Suprapubic skin (tissue), 4 donors: Measurements from ENCODE around the gene RPH3AL. TPM values are rescaled to one million over a fixed set of nuclear protein-coding genes. Genes with fewer than 3 reads are reported as not detected.
"Not testable (repeated sequence)": the region's sequence is repeated elsewhere in the genome, so short reads cannot be mapped to it uniquely, and the experiment has no call there.

Experiments
- DNase-seq, 2 donors: peaks; one replicate each; pipeline ENCODE4 v3.0.0-alpha.2; 2019; ENCODE audit warnings: low spot score in 2 of 2
- H3K27ac ChIP-seq: fragments of 200-600 bp; sonication (generic); one replicate; pipeline ENCODE4 v1.5.1; 2019
- H3K27me3 ChIP-seq: fragments of 200-600 bp; sonication (generic); one replicate; pipeline ENCODE4 v1.5.1; 2019
- H3K36me3 ChIP-seq: fragments of 200-600 bp; sonication (generic); one replicate; pipeline ENCODE4 v1.5.1; 2019
- H3K4me1 ChIP-seq: fragments of 200-600 bp; sonication (generic); one replicate; pipeline ENCODE4 v1.5.1; 2019
- H3K4me3 ChIP-seq: fragments of 200-600 bp; sonication (generic); one replicate; pipeline ENCODE4 v1.5.1; 2019; ENCODE audit warnings: mild to moderate bottlenecking
- H3K9me3 ChIP-seq: fragments of 200-600 bp; sonication (generic); one replicate; pipeline ENCODE4 v1.5.1; 2019
- EP300 ChIP-seq: sonication (generic); formaldehyde crosslinking; IDR thresholded peaks from one replicate; pipeline ENCODE4 v1.6.1; 2017; ENCODE audit warnings: antibody characterized with exemption
- POLR2A ChIP-seq, 2 donors: fragments of 450-650 bp; IDR thresholded peaks; one replicate each; pipeline ENCODE4 v1.6.1; 2017; ENCODE audit warnings: antibody characterized with exemption in 2 of 2, mild to moderate bottlenecking in 2 of 2, moderate library complexity in 2 of 2
- POLR2AphosphoS5 ChIP-seq, 3 donors: sonication (generic); formaldehyde crosslinking; IDR thresholded peaks; one replicate each; pipeline ENCODE4 v1.6.1; 2017; ENCODE audit warnings: antibody characterized with exemption in 3 of 3
- WGBS: methylation state at CpG from one replicate; pipeline ENCODE4 v1.1.5; 2018; 5-methylcytosine and 5-hydroxymethylcytosine counted together
- total RNA-seq, 4 donors: library from RNA; depleted of rRNA; stranded (reverse); fragments of >200 nt; gene quantifications; one replicate each; pipeline ENCODE4 v1.1.0, GENCODE V29; 2016
- TF ChIP-seq, protein P1 (sequence below), 2 donors: fragments of 200-600 bp in 1 of 2; fragments of 450-650 bp in 1 of 2; sonication (generic) in 1 of 2; IDR thresholded peaks; one replicate each; pipeline ENCODE4 v1.5.1; 2016 to 2019; ENCODE audit warnings: antibody characterized with exemption in 2 of 2, mild to moderate bottlenecking in 1 of 2, moderate library complexity in 1 of 2

RPH3AL gene
- total RNA-seq, 4 donors from 2014 or later: 1.7 to 39.5 (median 10.9) TPM

DNA sequence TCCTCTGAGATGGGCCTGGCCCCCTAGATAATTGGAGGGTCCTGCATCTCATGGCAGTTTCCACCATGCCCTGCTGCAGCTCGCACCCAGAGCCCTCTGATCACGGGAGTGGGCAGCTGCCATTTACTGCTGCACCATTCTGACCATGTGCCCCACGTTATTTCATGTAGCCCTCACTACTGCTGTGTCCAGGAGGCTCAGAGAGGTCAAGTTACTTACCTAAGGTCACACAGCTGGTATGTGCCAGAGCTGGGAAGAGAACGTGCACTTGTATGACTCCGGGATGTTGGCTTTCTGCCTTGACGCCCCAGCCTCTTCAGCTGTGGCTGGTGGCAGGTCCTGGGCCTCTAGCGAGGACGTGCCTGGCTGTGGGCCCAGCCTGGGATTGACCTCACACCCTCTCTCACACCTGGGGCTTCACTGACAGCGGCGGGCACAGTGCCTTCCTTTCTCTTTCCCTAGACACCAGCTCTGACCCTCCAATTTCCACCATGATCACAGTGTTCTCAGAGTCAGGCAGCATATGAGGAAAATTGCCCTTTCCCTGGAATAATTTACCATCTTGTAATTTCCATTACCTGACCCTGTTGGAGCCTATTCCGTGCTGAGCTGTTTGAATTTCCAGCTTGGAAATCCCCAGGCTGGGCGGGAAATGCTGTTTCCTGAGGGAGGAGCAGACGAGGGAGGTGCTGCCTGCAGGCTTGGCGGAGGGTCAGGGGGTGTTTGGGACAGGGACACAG is 152.6 kb downstream of the RPH3AL start:
- no peaks in the 10 kb centered on the region for H3K9me3 ChIP-seq
- H3K36me3 ChIP-seq: no peaks in the 10 kb centered on the region
- 20% methylated on average over 14 of the region's 14 CpGs for WGBS
- H3K27me3 ChIP-seq: peaks cover 21% of the 10 kb centered on the region
- no peaks in the 10 kb centered on the region for H3K4me1 ChIP-seq
- TF ChIP-seq POLR2A (IDR thresholded peaks at IDR 0.05) (no peak), POLR2AphosphoS5 (IDR thresholded peaks at IDR 0.05) (no peak)
- TF ChIP-seq, protein P1, sequence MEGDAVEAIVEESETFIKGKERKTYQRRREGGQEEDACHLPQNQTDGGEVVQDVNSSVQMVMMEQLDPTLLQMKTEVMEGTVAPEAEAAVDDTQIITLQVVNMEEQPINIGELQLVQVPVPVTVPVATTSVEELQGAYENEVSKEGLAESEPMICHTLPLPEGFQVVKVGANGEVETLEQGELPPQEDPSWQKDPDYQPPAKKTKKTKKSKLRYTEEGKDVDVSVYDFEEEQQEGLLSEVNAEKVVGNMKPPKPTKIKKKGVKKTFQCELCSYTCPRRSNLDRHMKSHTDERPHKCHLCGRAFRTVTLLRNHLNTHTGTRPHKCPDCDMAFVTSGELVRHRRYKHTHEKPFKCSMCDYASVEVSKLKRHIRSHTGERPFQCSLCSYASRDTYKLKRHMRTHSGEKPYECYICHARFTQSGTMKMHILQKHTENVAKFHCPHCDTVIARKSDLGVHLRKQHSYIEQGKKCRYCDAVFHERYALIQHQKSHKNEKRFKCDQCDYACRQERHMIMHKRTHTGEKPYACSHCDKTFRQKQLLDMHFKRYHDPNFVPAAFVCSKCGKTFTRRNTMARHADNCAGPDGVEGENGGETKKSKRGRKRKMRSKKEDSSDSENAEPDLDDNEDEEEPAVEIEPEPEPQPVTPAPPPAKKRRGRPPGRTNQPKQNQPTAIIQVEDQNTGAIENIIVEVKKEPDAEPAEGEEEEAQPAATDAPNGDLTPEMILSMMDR (IDR thresholded peaks at IDR 0.05): no peak
- no peak overlapping the region for H3K27ac ChIP-seq
- DNase-seq: no peak
- no peak overlapping the region for H3K4me3 ChIP-seq

DNA sequence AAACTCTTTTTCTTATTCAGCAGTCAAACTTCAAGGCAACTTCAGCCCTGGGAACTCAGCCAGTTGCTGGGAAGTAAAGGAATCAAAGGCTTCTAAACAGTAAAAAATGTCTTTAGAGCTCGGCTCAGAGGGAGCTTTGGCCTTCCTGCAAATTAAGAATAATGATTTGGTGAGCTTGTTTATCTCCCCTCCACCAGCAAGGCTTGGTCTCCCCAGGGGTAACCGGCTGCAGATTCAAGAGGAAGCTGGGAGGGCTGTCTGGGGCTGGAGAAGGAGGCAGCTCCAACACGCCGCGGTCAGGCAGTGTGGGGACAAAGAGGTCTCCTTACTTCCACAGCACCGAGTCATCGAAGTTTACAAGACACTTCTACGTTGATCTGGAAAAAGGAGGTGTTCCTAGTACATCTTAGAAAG is 153.4 kb downstream of the RPH3AL start:
- Histone ChIP-seq H3K27ac (no peak overlapping the region), H3K9me3 (no peaks in the 10 kb centered on the region)

DNA sequence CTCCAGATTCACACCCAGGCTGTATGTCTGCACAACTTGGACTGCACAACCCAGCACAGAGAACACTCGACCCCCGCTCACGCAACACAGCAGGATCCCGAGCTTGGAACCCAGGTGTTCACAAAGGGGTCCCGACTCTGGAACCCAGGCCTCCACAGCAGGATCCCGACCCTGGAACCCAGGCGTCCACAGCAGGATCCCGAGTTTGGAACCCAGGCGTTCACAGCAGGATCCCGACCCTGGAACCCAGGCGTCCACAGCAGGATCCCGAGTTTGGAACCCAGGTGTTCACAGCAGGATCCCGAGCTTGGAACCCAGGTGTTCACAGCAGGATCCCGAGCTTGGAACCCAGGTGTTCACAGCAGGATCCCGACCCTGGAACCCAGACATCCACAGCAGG is 154.4 kb downstream of the RPH3AL start:
- H3K36me3 ChIP-seq, H3K4me3 ChIP-seq, H3K4me1 ChIP-seq, DNase-seq, H3K27ac ChIP-seq, H3K9me3 ChIP-seq: not testable (repeated sequence)
- peaks cover 31% of the 10 kb centered on the region for H3K27me3 ChIP-seq
- WGBS: 96% methylated on average over 15 of the region's 15 CpGs

More for the DNA sequence above, 153.4 kb downstream of the RPH3AL start:
- TF ChIP-seq, protein P1 (IDR thresholded peaks at IDR 0.05): no peak
- TF ChIP-seq POLR2A (IDR thresholded peaks at IDR 0.05): no peak
- TF ChIP-seq POLR2AphosphoS5 (IDR thresholded peaks at IDR 0.05): no peak
- no peak for TF ChIP-seq EP300
- no peaks in the 10 kb centered on the region for H3K36me3 ChIP-seq
- WGBS: 18% methylated on average over 8 of the region's 8 CpGs
- H3K27me3 ChIP-seq: peaks cover 28% of the 10 kb centered on the region
- no peak overlapping the region for H3K4me3 ChIP-seq
- no peak for DNase-seq
- H3K4me1 ChIP-seq: no peaks in the 10 kb centered on the region

DNA sequence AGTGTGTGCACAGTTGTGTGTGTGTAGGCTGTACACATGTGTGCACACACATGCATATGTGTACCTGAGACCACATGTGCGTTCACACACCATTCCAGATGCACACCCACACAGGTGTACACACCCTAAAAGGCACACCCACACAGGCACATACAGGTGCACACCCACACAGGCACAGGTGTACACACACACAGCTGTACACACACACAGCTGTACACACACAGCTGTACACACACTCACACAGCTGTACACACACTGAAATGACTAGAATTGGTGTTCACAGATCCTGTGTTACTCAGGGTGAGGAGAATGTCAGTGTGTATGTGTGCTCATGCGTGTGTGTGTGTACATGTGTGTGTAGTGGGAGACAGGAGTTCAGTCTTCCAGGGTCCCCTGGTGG is 155.3 kb downstream of the RPH3AL start:
- no peak for TF ChIP-seq POLR2AphosphoS5 (IDR thresholded peaks at IDR 0.05)
- no peak for TF ChIP-seq EP300
- no peak for TF ChIP-seq POLR2A (IDR thresholded peaks at IDR 0.05)
- TF ChIP-seq, protein P1 (IDR thresholded peaks at IDR 0.05): no peak
- WGBS: 85% methylated on average over 2 of the region's 2 CpGs
- Histone ChIP-seq H3K4me1 (no peaks in the 10 kb centered on the region), H3K36me3 (no peaks in the 10 kb centered on the region), H3K4me3 (no peak overlapping the region), H3K27me3 (peaks cover 31% of the 10 kb centered on the region), H3K9me3 (no peaks in the 10 kb centered on the region), H3K27ac (no peak overlapping the region)
- DNase-seq: no peak

DNA sequence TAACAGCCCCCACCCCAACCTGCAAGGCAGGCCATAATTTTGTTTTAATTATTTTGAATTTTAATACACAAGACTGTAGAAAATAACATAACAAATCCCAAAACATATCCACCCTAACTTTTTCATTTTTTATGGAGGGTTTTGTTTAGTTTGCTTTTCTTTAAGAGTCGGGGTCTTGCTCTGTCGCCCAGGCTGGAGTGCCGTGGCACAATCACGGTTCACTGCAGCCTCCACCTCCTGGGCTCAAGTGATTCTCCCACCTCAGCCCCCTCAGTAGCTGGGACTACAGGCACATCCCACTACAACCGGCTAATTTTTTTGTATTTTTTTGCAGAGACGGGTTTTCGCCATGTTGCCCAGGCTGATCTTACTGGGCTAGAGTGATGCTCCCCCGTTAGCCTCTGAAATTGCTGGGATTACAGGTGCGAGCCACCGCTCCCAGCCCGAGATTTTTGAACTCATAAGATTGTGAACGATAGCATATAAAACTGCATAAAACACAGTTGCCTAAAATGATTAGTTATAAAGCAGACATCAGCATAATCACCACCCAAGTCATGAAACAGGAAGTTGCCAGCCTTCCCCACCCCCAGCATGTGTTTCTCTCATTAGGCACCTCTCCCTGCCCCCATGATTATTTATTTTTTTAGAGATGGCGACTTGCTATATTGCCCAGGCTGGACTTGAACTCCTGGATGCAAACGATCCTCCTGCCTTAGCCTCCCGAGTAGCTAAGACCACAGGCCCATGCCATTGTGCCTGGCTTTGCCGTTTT is 157.6 kb downstream of the RPH3AL start:
- no peak overlapping the region for H3K4me3 ChIP-seq
- no peak for TF ChIP-seq POLR2A (IDR thresholded peaks at IDR 0.05)
- TF ChIP-seq EP300: no peak
- TF ChIP-seq, protein P1 (IDR thresholded peaks at IDR 0.05): no peak
- no peak for TF ChIP-seq POLR2AphosphoS5 (IDR thresholded peaks at IDR 0.05)
- H3K9me3 ChIP-seq: no peaks in the 10 kb centered on the region
- no peak for DNase-seq
- peaks cover 31% of the 10 kb centered on the region for H3K27me3 ChIP-seq
- no peaks in the 10 kb centered on the region for H3K4me1 ChIP-seq
- 76% methylated on average over 16 of the region's 16 CpGs for WGBS
- no peak overlapping the region for H3K27ac ChIP-seq
- no peaks in the 10 kb centered on the region for H3K36me3 ChIP-seq
